Rectal smooth muscle tissue (tissue), 1 donor: ENCODE data around the gene STK32C.
"Not testable (repeated sequence)": the region's sequence is repeated elsewhere in the genome, so short reads cannot be mapped to it uniquely, and the experiment has no call there.

Source experiments
- H3K27ac ChIP-seq: one replicate; pipeline ENCODE4 v1.7.0; 2013; ENCODE audit warnings: low read depth, low read length, inconsistent platforms
- H3K27me3 ChIP-seq: one replicate; pipeline ENCODE4 v1.7.0; 2013; ENCODE audit warnings: low read length; ENCODE audit not compliant: control insufficient read depth, insufficient read depth
- H3K36me3 ChIP-seq: one replicate; pipeline ENCODE4 v1.7.0; 2013; ENCODE audit warnings: low read length; ENCODE audit not compliant: control insufficient read depth, insufficient read depth
- H3K4me1 ChIP-seq: one replicate; pipeline ENCODE4 v1.7.0; 2013; ENCODE audit warnings: low read length; ENCODE audit not compliant: control insufficient read depth, insufficient read depth
- H3K4me3 ChIP-seq: one replicate; pipeline ENCODE4 v1.7.0; 2013; ENCODE audit warnings: low read length
- H3K9ac ChIP-seq: one replicate; pipeline ENCODE4 v1.7.0; 2013; ENCODE audit warnings: low read length

Gene STK32C

DNA sequence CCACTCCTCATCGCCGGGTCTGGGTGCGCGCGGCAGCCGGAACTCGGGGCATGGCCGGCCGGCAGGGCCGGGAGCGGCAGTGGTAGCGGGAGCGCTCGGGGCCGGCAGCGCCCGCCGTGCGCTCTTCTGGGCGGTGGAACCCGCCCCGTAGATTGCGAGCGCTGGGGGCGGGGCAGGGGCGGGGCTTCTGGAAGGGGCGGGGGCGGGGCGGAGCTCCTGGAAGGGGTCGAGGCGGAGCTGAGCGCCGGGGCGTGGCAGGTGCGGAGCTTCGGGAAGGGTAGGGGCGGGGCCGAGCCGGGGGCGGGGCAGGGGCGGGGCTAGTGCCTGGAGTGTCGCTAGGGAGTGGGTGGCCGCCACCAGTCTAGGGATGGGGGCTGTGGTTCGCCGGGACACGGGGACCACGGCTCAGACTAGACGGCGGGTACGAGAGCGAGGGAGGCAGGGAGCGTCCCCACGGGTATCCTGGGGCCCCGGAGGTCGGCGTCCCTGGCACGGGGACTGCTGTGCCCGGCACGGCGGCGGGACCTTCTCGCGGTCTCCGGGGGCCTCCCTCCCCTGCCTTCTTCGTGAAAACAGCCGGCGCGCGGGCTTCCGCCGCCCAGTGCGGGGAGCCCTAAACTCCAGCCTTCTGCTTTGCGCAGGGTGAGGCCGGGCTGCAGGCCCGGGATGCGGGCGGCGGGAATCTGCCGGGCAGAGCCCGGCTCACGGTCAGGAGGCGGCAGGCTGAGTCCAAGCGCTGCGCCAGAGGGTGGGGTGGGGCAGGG lies at the start of gene STK32C:
Gene STK32C, minus strand, starts transcription at position 128 of the 764 bp plus-strand sequence. Its CDS starts 117 bp downstream, at position 11.
- peak within 1 kb of the TSS; percentile 55 for H3K9ac ChIP-seq
- no peaks in the 10 kb centered on the region for H3K36me3 ChIP-seq
- peak within 1 kb of the TSS; percentile 95 for H3K4me3 ChIP-seq
- peaks cover 3% of the 10 kb centered on the region for H3K4me1 ChIP-seq
- H3K27ac ChIP-seq, result peak within 1 kb of the TSS; percentile 50
- no peaks in the 10 kb centered on the region for H3K27me3 ChIP-seq

DNA sequence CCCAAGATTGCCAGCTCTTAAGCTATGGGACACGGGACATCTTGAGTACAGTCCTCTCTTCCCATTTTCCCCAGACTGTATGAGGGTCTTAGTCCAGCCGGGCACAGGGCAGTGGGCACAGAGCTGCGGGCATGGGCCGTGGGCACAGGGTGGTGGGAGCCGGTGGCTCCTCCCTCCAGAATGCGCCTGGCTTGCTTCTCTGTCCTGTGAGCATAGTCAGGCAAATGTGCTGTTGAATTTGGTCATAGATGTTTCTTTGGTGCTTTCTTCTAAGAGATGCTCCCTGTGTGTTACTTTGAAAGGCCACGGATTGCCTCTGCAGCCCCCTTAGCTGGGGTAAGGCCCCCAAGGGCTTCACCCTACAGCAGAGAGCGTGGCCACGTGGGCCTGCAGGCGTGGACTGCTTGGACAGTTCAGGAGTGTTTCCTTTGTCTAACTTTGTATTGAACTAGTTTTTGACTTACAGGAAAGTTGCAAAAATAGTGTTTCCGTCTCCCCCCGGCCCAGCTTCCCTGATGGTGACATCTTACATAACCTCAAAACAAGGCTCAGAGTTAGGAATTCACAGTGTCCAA lies 49.0 kb upstream of the STK32C start:
- Histone ChIP-seq H3K36me3 (no peaks in the 10 kb centered on the region), H3K27me3 (no peaks in the 10 kb centered on the region), H3K4me1 (no peaks in the 10 kb centered on the region), H3K9ac (no peak overlapping the region), H3K27ac (no peak overlapping the region), H3K4me3 (no peak overlapping the region)

DNA sequence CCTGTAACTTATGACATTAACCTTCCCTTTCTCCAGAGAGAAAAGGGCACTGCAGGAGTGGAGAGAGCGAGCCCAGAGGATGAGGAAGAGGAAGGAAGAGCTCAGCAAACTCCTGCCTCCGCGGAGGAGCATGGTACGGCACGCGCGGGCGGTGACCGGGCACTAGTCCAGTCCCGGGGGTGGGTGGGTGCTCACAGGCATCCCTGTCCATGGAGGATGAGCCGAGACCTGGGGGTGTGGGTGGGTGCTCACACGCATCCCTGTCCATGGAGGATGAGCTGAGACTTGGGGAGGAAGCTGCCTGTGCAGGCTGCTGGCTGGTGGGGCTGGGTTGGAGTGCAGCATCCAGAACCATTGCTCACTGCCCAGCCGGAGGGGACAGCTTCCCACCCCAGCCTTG lies 48.0 kb upstream of the STK32C start:
- Histone ChIP-seq H3K4me1 (no peaks in the 10 kb centered on the region), H3K27me3 (no peaks in the 10 kb centered on the region), H3K36me3 (no peaks in the 10 kb centered on the region), H3K9ac (no peak overlapping the region), H3K27ac (no peak overlapping the region), H3K4me3 (no peak overlapping the region)

DNA sequence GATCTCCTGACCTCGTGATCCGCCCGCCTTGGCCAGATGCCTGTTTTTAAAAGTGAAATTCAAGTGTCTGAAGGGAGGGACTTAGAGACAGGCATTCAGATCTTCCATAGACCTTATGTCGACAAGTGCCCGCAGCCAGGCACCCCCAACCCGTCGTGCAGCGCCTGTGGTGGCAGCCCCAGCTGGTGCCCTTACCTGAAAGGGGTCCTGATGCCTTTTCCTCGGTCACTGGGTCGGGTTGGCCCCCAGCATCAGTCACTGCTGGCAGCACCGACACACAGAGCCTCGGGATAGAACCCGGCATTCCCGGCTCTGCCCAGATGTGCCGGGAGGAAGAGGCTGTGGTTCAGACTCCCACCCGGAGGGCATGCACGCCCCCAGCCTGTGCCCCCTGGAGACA lies 47.5 kb upstream of the STK32C start:
- Histone ChIP-seq H3K36me3 (no peaks in the 10 kb centered on the region), H3K4me3 (no peak overlapping the region), H3K27me3 (no peaks in the 10 kb centered on the region), H3K4me1 (no peaks in the 10 kb centered on the region), H3K9ac (no peak overlapping the region), H3K27ac (no peak overlapping the region)

DNA sequence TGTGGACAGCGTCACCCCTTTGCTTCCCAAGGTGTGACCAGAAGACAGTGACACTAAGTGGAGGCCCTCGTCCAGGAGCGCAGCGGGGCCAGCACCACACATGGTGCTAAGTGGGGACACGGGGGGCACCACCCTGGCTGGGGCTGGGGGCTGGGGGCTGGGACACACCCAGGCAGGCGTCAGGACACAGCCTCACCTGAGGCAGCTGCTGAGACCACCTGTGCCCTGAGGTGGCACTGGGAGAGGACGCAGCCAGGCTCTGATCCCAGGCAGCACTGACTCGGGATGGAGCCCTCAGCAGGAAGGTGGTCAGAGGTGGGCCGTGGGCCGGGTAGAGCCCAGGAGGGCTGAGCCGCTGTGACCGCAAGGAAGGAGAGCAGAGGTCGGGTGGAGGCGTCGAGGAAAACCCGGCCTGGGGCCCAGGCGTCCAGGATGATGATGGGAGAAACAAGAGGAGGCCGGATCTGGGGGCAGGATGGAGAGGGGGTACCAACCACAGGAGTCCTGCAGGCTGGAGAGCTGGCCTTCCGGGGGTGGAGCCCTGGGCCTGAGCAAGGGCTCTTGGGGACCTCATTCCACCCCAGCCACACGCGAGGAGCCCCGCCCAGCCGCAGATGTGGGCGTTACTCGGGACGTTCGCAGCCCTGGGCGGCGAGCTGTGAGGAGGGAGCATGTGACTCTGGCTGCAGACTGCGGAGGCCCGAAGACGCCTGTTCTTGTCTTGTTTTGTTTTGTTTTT lies 46.8 kb upstream of the STK32C start:
- Histone ChIP-seq H3K27ac (no peak overlapping the region), H3K4me1 (no peaks in the 10 kb centered on the region), H3K36me3 (no peaks in the 10 kb centered on the region), H3K27me3 (no peaks in the 10 kb centered on the region), H3K4me3 (no peak overlapping the region), H3K9ac (no peak overlapping the region)

DNA sequence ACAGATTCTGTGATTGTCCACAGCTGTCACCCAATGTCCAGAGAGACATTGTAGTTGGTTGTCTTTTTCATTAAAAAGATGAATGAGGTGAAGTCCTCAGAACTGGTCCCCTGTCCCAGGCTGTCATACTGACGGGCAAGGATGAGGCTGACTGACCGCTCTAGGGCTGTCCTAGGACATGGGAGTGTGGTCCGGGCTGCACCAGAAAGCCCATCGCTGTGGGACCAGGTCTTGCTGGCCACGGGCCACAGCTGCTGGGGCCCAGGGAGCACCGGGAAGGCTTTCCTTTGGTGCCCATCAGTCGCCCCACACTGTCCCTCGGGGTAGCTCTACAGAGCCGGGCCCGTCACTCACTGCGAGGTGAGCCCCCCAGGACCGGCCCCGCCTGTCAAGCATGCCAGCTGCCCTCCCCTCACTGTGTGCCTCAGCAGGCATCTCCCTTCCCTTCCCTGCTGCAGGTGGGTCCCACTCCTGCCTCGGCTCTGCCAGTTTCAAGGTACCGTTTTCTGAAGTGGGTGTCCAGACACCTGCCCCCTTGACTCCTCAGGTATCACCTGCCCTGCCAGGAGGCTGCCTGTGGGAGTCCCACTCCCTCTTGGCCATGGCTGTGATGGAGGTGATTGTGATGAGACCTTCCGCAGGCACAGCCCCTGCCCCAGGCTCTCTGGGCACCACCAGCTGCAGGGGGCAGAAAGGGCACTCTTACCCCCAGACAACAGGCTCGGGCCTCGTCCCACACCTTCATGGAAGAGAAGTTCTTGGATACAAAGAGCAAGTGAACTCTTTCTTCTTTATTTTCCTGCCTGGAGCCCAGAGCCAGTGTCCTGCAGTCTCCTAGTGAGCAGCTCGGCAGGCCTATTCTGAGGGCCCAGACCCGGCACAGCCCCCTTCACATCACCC lies 46.0 kb upstream of the STK32C start:
- Histone ChIP-seq H3K36me3 (no peaks in the 10 kb centered on the region), H3K9ac (no peak overlapping the region), H3K4me1 (no peaks in the 10 kb centered on the region), H3K27ac (no peak overlapping the region), H3K4me3 (no peak overlapping the region), H3K27me3 (no peaks in the 10 kb centered on the region)

DNA sequence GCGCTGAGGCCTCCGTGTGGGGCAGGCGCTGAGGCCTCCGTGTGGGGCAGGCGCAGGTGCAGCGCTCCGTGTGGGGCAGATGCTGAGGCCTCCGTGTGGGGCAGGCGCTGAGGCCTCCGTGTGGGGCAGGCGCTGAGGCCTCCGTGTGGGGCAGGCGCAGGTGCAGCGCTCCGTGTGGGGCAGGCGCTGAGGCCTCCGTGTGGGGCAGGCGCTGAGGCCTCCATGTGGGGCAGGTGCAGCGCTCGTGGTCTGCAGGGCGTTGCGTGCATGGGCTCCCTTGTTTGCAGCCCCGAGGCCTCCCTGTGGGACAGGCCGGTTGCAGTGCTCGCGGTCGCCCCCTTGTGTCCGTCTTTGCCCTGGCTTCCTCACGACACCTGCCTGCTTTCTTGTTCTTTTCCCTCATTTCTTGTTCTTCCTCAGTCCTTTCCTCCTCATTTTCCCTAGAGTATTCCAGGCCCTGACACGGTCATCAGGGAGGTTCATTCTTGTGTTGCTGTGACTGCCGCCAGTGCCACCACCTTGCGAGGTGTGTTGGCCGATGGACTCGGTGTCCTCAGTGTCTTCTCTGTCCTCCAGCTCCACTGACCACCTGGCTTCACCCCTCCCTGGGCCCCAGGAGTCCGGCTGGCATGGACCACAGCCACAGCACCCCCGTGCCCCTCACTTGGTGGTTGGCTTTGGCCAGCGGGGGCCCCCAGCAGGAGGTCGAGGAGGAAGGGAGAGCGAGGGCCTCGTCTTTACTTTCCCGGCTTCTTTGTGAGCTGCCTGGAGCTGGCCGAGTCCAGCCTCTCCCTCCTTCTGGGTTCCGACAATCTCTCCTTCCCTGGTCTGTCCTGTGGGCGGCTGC lies 44.9 kb upstream of the STK32C start:
- not testable (repeated sequence) for H3K27me3 ChIP-seq, H3K36me3 ChIP-seq, H3K9ac ChIP-seq, H3K4me1 ChIP-seq, H3K4me3 ChIP-seq, H3K27ac ChIP-seq

DNA sequence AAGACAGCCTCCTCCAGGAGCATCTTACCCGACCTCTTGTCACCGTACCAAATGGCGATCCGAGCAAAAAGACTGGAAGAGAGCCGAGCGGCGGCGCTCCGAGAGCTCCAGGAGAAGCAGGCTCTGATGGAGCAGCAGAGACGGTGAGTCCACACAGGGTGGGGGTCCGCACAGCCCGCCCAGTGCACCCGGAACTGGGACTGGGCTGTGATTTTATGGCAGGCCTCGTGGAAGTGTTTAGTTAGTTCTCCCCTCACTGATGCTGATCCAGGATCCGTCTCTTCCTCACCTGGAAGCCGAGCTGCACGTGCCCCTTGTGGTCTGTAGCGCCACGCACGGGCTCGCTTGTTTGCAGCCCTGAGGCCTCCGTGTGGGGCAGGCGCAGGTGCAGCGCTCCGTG lies 43.9 kb upstream of the STK32C start:
- H3K9ac ChIP-seq, result no peak overlapping the region
- H3K4me3 ChIP-seq, result no peak overlapping the region
- H3K27ac ChIP-seq, result no peak overlapping the region
- H3K4me1 ChIP-seq, result no peaks in the 10 kb centered on the region
- H3K36me3 ChIP-seq, result no peaks in the 10 kb centered on the region
- H3K27me3 ChIP-seq, result no peaks in the 10 kb centered on the region

DNA sequence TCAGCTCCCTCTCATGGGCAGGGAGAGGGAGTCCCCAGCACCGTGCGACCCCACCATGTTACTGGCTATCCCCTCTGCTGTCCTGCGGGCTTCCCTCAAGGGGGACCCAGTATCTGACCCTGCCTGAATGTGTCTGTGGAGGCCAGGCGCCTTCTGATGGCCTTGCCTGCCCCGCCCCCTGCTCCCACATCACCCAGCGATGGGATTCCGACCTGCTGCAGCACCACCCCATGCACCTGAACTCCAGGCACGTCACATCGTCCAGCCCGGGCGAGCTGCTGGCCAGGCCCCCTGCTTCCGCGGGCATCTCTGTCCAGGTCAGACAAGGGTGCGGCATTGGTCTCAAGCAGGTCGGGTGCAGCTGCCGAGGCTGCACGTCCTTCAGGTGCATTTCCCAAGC lies 43.2 kb upstream of the STK32C start:
- Histone ChIP-seq H3K4me1 (no peaks in the 10 kb centered on the region), H3K27me3 (no peaks in the 10 kb centered on the region), H3K9ac (no peak overlapping the region), H3K4me3 (no peak overlapping the region), H3K36me3 (no peaks in the 10 kb centered on the region), H3K27ac (no peak overlapping the region)

DNA sequence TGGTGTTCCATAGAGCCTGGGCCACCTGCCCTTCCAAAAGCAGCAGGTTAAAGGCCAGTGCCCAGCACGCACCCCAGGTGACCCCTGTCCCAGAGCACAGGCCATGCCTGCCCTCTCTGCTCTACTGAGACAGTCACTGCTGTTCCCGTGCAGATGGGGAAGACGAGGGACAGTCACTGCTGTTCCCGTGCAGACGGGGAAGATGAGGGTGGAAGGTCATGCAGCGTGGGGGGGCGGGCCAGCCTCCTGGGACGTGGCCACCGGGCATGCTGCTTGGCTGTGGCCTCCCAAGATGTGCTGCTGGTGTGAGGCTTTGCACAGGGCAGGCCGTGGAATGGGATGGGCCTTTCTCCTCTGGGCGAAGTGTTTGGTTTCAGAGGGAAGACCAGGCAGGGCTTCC lies 42.6 kb upstream of the STK32C start:
- H3K27me3 ChIP-seq, result no peaks in the 10 kb centered on the region
- H3K36me3 ChIP-seq, result no peaks in the 10 kb centered on the region
- no peak overlapping the region for H3K4me3 ChIP-seq
- no peak overlapping the region for H3K27ac ChIP-seq
- H3K4me1 ChIP-seq, result no peaks in the 10 kb centered on the region
- H3K9ac ChIP-seq, result no peak overlapping the region

DNA sequence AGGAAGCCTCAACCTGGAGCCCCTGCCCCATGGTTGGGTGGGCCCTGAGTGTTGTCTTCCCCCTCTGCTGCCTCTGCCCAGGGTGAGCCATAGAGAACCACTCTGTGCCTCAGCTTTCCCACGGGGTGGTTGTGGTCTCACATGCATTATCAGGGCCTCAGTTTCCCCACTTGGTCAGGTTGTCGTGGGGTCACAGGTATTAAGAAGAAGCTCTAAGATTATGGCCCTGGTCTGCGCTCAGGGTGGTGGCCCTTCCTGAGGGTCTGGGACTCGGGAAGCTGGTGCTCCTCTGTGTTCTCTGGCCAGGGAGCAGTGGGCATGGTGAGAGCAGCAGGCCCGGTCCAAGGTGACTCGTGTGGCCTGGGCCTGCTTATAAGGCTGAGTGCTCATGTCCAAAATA lies 42.0 kb upstream of the STK32C start:
- no peak overlapping the region for H3K27ac ChIP-seq
- no peaks in the 10 kb centered on the region for H3K4me1 ChIP-seq
- no peak overlapping the region for H3K9ac ChIP-seq
- H3K27me3 ChIP-seq, result no peaks in the 10 kb centered on the region
- H3K36me3 ChIP-seq, result no peaks in the 10 kb centered on the region
- no peak overlapping the region for H3K4me3 ChIP-seq
